Measurements from ENCODE around the gene MET. TPM values are rescaled to one million over a fixed set of nuclear protein-coding genes. Genes with fewer than 3 reads are reported as not detected.

The MET gene
- polyA plus RNA-seq, 2 of the 4 experiments (the other 2 are of a cell fraction): 72.3 to 165 TPM

- peaks cover 62% of the 10 kb centered on the region for H3K4me1 ChIP-seq
- peak; percentile 36 to 56 for DNase-seq (ENCODE audit: low read depth in 1 of 2, low spot score in 1 of 2)
These were observed 2.6 kb downstream of the MET start for GRCh38 chr7:116674508-116675173.

GRCh38 chr7:116675812-116676355 lies 3.9 kb downstream of the MET start:
- FAIRE-seq (no peak), DNase-seq (ENCODE audit: low read depth in 1 of 2, low spot score in 1 of 2) (no peak), ATAC-seq (no peak)
- peaks cover 63% of the 10 kb centered on the region for H3K4me1 ChIP-seq
- CTCF ChIA-PET: interaction anchor here (0.7 to 3.8 kb wide), 7 partner anchors 12 to 130 kb away, joined by 3 to 17 read pairs (median 3); no protein-coding TSS in a partner anchor
- H3K4me2 ChIP-seq: peak overlapping the region; percentile 93
- POLR2A ChIA-PET: interaction anchor here (1.3 kb wide), 1 partner anchor 32 kb away, joined by 4 read pairs; no protein-coding TSS in a partner anchor
- TF ChIP-seq NFE2L2 (conservative IDR thresholded peaks at IDR 0.05; ENCODE audit: low read length) (no peak), BCL3 (IDR thresholded peaks at IDR 0.05) (no peak), ZNF302 (CRISPR knock-in tag; IDR thresholded peaks at IDR 0.05) (no peak), HES2 (IDR thresholded peaks at IDR 0.05) (no peak), RARB (CRISPR knock-in tag; IDR thresholded peaks at IDR 0.05) (no peak), HOXA7 (CRISPR knock-in tag; IDR thresholded peaks at IDR 0.05) (no peak), FOSL2 (IDR thresholded peaks at IDR 0.05) (no peak), FOSL2 (CRISPR knock-in tag; IDR thresholded peaks at IDR 0.05) (no peak), CTCF (IDR thresholded peaks at IDR 0.05) (no peak)
- no peak overlapping the region; a peak in 1 of 6 replicates for H3K27ac ChIP-seq
- H3K9me3 ChIP-seq: no peaks in the 10 kb centered on the region
- no peak overlapping the region for H3K4me3 ChIP-seq
- WGBS (ENCODE audit: missing lambda C conversion rate): 84% methylated on average over 6 of the region's 6 CpGs

More at GRCh38 chr7:116674508-116675173, 2.6 kb downstream of the MET start:
- H3K27ac ChIP-seq: peak overlapping the region; percentile 88 to 98
- 3% methylated on average over 7 of the region's 7 CpGs for WGBS (ENCODE audit: missing lambda C conversion rate)
- H3K4me2 ChIP-seq: peak overlapping the region; percentile 93
- POLR2A ChIA-PET: interaction anchor here (0.5 to 4.5 kb wide), 3 partner anchors 17 to 131 kb away, joined by 3 to 24 read pairs (median 16); no protein-coding TSS in a partner anchor
- H3K4me3 ChIP-seq: peak overlapping the region; percentile 94
- CTCF ChIA-PET: interaction anchor here (0.6 to 5.0 kb wide), 12 partner anchors 9 to 135 kb away, joined by 3 to 52 read pairs (median 4); no protein-coding TSS in a partner anchor
- FAIRE-seq: peak; percentile 90
- TF ChIP-seq EP300 (IDR thresholded peaks at IDR 0.05) (no peak), RCOR1 (IDR thresholded peaks at IDR 0.05; ENCODE audit: low read depth, low read length) (no peak), GATA3 (IDR thresholded peaks at IDR 0.05; ENCODE audit: borderline replicate concordance) (peak; percentile 23; the same call in 1 of the 2 replicates), POLR2AphosphoS2 (conservative IDR thresholded peaks at IDR 0.05; ENCODE audit: low read length) (no peak), ESRRA (IDR thresholded peaks at IDR 0.05; ENCODE audit: borderline replicate concordance, low read length) (no peak), HES2 (IDR thresholded peaks at IDR 0.05) (no peak), ATOH8 (CRISPR knock-in tag; IDR thresholded peaks at IDR 0.05; ENCODE audit: low read depth) (no peak), ZC3H11A (IDR thresholded peaks at IDR 0.05) (no peak), CEBPB (IDR thresholded peaks at IDR 0.05) (peak in 1 of 2 experiments; percentile 70; a peak in 2 of 4 replicates), RNF2 (IDR thresholded peaks at IDR 0.05; ENCODE audit: borderline replicate concordance, low read depth) (no peak), JUN (IDR thresholded peaks at IDR 0.05) (no peak), NR3C1 (IDR thresholded peaks at IDR 0.05) (no peak), JUNB (IDR thresholded peaks at IDR 0.05) (0 out of 2 replicates have a peak, but pooled peaks have one; percentile 49), ZSCAN20 (CRISPR knock-in tag; IDR thresholded peaks at IDR 0.05) (no peak), PHF8 (IDR thresholded peaks at IDR 0.05; ENCODE audit: borderline replicate concordance, low read depth) (no peak), HDAC2 (IDR thresholded peaks at IDR 0.05) (no peak), SMC3 (IDR thresholded peaks at IDR 0.05) (peak; percentile 37; the same call in 1 of the 3 replicates), TFCP2L1 (CRISPR knock-in tag; IDR thresholded peaks at IDR 0.05) (no peak)
- H3K9me3 ChIP-seq: peaks cover 3% of the 10 kb centered on the region; the same call in 2 of the 3 replicates
- ATAC-seq: peak in 1 of 2 experiments; percentile 8; a peak in 3 of 6 replicates

Measured in A549 (cell line).